ENCODE results near the gene C5orf63.
"Not testable (repeated sequence)": the region's sequence is repeated elsewhere in the genome, so short reads cannot be mapped to it uniquely, and the experiment has no call there.

C5orf63 gene

DNA sequence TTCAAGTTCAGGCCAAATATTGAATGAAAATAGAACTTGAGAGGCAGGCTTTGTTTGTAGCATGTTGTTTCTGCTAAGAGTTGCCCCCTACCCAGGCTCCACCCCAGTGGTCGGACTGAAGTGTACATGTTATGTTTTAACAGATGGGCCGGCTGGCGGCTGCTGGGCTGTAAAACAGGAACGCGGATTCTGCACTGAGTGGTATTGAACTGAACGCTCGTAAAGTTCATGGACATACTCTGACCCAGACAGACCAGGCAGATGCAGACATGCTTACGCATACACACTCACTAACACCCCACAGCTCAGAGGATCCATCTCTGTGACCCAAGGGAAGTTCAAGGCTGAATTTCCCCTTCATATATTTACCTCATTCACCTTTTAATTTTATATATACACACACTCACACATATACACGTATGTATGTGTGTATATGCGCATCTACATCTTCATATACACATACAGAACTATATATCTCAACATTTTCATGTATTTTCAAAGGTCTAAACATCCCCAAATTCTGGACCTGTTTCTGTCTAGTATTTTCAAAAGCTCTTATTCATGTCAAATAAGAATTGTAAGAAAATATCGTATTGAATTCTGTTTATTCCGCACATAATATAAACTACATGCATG lies 44.4 kb downstream of the C5orf63 start:
- no peaks in the 10 kb centered on the region for H3K36me3 ChIP-seq (ENCODE audit: control insufficient read depth, insufficient read depth, low read length)
- H3K9me3 ChIP-seq (ENCODE audit: control insufficient read depth, insufficient read depth, low read length), result no peaks in the 10 kb centered on the region
- peak overlapping the region; percentile 90 for H3K4me3 ChIP-seq (ENCODE audit: low read depth, low read length)
- peaks cover 21% of the 10 kb centered on the region for H3K4me1 ChIP-seq (ENCODE audit: control insufficient read depth, insufficient read depth, low read length)
- peaks cover 15% of the 10 kb centered on the region for H3K27me3 ChIP-seq (ENCODE audit: control insufficient read depth, insufficient read depth, low read length)
- no peak overlapping the region for H3K9ac ChIP-seq (ENCODE audit: low read depth, low read length)

DNA sequence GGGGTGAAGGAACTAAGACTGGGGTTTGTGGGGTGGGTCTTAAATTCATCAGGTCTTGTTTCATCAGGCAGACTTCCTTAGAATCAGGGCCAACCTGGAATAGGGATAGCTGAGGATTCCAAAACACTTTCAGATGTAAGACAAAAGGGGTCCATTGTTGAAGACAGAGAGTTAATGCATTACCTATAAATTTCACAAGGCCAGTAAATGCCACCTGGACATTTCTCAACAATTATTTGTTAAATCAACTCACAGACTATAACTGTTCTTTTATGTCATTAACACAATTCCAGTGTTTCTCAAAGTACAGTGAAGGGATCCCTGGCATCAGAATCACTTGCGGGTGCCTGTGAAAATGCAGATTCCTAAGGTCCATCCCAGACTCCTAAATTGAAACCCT lies 45.8 kb downstream of the C5orf63 start:
- Histone ChIP-seq H3K9me3 (ENCODE audit: control insufficient read depth, insufficient read depth, low read length) (no peaks in the 10 kb centered on the region), H3K27me3 (ENCODE audit: control insufficient read depth, insufficient read depth, low read length) (peaks cover 12% of the 10 kb centered on the region), H3K4me1 (ENCODE audit: control insufficient read depth, insufficient read depth, low read length) (peaks cover 21% of the 10 kb centered on the region), H3K4me3 (ENCODE audit: low read depth, low read length) (no peak overlapping the region), H3K9ac (ENCODE audit: low read depth, low read length) (no peak overlapping the region), H3K36me3 (ENCODE audit: control insufficient read depth, insufficient read depth, low read length) (no peaks in the 10 kb centered on the region)

DNA sequence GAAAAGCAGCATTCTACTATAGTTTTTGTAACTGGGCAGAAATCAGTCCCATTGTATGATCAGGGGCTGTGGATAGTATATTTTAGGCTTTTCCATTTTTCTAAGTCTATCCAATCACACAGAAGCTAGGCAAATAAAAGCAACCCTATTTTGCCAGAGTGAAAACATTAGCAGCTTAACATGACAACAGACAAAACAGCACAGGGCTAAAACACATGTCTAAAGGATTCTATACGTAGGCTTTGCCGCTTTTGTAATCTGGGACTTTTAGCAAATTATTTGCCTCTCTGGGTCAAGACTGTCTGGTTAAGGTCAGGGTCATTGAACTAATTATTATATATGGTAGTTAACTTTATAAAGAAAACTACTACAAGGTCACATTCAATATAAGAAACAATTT lies 47.1 kb downstream of the C5orf63 start:
- Histone ChIP-seq H3K27me3 (ENCODE audit: control insufficient read depth, insufficient read depth, low read length) (peaks cover under 1% of the 10 kb centered on the region), H3K9me3 (ENCODE audit: control insufficient read depth, insufficient read depth, low read length) (no peaks in the 10 kb centered on the region), H3K9ac (ENCODE audit: low read depth, low read length) (no peak overlapping the region), H3K4me1 (ENCODE audit: control insufficient read depth, insufficient read depth, low read length) (peaks cover 17% of the 10 kb centered on the region), H3K36me3 (ENCODE audit: control insufficient read depth, insufficient read depth, low read length) (no peaks in the 10 kb centered on the region), H3K4me3 (ENCODE audit: low read depth, low read length) (no peak overlapping the region)

DNA sequence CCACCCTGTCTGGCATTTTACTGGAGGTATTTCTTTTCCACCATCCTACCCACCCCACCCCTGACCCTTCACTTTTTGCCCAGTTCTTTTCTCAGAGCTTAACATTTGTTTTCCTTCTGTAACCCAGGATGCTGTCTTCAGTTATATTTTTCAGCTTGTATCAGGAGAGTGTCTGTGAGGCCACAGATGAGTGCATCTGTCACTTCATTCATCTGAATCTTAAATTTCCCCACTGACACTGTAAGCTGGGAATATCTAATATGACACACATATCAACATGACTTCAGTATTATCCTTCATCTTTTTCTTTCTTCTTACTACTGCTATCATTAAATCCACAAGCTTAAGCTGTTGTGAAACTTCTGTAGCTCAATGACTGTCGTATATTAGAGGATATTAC lies 47.8 kb downstream of the C5orf63 start:
- Histone ChIP-seq H3K9ac (ENCODE audit: low read depth, low read length) (no peak overlapping the region), H3K4me1 (ENCODE audit: control insufficient read depth, insufficient read depth, low read length) (peaks cover 17% of the 10 kb centered on the region), H3K9me3 (ENCODE audit: control insufficient read depth, insufficient read depth, low read length) (no peaks in the 10 kb centered on the region), H3K36me3 (ENCODE audit: control insufficient read depth, insufficient read depth, low read length) (no peaks in the 10 kb centered on the region), H3K27me3 (ENCODE audit: control insufficient read depth, insufficient read depth, low read length) (no peaks in the 10 kb centered on the region), H3K4me3 (ENCODE audit: low read depth, low read length) (no peak overlapping the region)

DNA sequence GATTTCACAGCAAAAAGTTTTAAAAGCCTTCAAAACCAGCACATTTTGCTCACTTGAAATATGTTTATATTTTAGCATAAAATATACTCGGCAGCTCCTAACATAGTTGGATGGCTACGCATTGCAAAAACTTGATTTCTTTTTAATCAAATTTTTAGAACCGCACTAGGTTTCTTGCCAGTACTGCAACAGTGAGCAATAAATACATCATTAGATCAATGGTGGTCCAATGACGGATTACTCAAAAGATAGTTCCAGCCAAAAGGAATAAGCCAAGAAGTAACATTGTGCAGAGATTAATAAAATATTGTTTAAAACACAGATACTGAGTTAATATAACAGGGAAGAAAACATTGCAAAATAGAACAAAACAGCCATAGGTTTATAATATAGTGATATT lies 48.5 kb downstream of the C5orf63 start:
- Histone ChIP-seq H3K27me3 (ENCODE audit: control insufficient read depth, insufficient read depth, low read length) (no peaks in the 10 kb centered on the region), H3K9me3 (ENCODE audit: control insufficient read depth, insufficient read depth, low read length) (no peaks in the 10 kb centered on the region), H3K36me3 (ENCODE audit: control insufficient read depth, insufficient read depth, low read length) (no peaks in the 10 kb centered on the region), H3K4me1 (ENCODE audit: control insufficient read depth, insufficient read depth, low read length) (peaks cover 17% of the 10 kb centered on the region), H3K4me3 (ENCODE audit: low read depth, low read length) (no peak overlapping the region), H3K9ac (ENCODE audit: low read depth, low read length) (no peak overlapping the region)

DNA sequence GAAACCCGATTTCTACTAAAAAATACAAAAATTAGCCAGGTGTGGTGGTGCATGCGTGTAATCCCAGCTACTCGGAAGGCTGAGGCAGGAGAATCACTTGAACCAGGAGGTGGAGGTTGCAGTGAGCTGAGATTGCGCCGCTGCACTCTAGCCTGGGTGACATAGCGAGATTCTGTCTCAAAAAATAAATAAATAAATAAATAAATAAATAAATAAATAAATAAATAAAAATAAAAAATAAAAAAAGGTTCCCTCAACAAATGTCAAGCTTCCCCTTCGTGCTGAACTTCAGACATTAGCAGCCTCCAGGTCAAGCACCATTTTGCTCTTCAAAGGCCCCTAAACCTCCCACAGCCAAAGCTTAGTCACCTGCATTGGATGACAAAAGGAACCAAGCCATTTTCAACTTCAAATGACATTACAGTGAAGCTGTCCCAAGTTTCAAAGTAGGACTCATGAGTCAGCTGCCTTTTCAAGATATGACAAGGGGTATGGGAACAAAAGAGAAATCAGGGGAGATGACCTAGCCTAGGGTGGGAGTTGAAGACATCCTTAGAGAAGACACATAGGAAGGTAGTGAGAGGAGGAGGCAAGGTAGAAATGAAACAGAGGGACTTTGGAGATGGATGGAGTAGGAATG lies 49.6 kb downstream of the C5orf63 start:
- H3K9ac ChIP-seq (ENCODE audit: low read depth, low read length); H3K4me3 ChIP-seq (ENCODE audit: low read depth, low read length); H3K27me3 ChIP-seq (ENCODE audit: control insufficient read depth, insufficient read depth, low read length); H3K36me3 ChIP-seq (ENCODE audit: control insufficient read depth, insufficient read depth, low read length); H3K9me3 ChIP-seq (ENCODE audit: control insufficient read depth, insufficient read depth, low read length): not testable (repeated sequence)
- H3K4me1 ChIP-seq (ENCODE audit: control insufficient read depth, insufficient read depth, low read length), result peaks cover 12% of the 10 kb centered on the region

DNA sequence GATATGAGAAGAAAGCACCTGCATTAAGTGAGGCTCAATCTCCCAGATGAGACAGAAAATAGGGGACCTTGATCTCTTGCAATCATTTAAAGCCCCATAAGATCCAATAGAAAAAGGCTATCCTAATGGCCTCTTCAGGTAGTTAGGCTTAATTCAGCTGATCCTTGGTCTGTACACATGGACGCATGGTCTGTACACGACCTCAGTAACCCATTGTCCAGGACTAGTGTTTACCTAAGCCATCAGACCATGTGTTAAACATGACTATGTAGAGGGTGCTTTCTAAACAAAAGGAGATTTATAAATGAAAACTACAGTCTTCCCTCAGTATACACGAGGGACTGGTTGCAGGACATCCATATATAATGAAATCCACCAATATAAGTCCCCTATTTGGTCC lies 50.5 kb downstream of the C5orf63 start:
- peaks cover 12% of the 10 kb centered on the region for H3K4me1 ChIP-seq (ENCODE audit: control insufficient read depth, insufficient read depth, low read length)
- no peak overlapping the region for H3K4me3 ChIP-seq (ENCODE audit: low read depth, low read length)
- no peaks in the 10 kb centered on the region for H3K36me3 ChIP-seq (ENCODE audit: control insufficient read depth, insufficient read depth, low read length)
- no peaks in the 10 kb centered on the region for H3K9me3 ChIP-seq (ENCODE audit: control insufficient read depth, insufficient read depth, low read length)
- no peak overlapping the region for H3K9ac ChIP-seq (ENCODE audit: low read depth, low read length)
- no peaks in the 10 kb centered on the region for H3K27me3 ChIP-seq (ENCODE audit: control insufficient read depth, insufficient read depth, low read length)

DNA sequence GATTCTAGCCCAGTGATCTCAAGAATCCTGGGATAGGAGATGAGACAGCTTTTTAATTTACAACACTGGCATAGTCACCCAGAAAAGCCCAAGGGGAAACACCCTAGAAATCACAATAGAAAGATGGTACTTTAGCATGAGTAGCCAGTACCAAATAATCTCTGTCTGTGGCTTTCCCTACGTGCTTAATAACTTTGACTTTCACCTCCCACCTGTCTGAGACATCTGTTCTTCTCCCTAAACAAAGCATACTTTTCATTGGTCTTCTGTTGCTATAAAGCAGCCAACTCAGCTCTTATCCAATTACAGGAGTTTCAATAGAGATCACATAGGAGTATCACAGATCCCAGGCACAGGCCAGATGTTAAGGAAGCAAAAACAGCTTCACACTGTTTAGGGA lies 53.4 kb downstream of the C5orf63 start:
- Histone ChIP-seq H3K27me3 (ENCODE audit: control insufficient read depth, insufficient read depth, low read length) (no peaks in the 10 kb centered on the region), H3K4me1 (ENCODE audit: control insufficient read depth, insufficient read depth, low read length) (no peaks in the 10 kb centered on the region), H3K36me3 (ENCODE audit: control insufficient read depth, insufficient read depth, low read length) (no peaks in the 10 kb centered on the region), H3K4me3 (ENCODE audit: low read depth, low read length) (no peak overlapping the region), H3K9me3 (ENCODE audit: control insufficient read depth, insufficient read depth, low read length) (no peaks in the 10 kb centered on the region), H3K9ac (ENCODE audit: low read depth, low read length) (no peak overlapping the region)

DNA sequence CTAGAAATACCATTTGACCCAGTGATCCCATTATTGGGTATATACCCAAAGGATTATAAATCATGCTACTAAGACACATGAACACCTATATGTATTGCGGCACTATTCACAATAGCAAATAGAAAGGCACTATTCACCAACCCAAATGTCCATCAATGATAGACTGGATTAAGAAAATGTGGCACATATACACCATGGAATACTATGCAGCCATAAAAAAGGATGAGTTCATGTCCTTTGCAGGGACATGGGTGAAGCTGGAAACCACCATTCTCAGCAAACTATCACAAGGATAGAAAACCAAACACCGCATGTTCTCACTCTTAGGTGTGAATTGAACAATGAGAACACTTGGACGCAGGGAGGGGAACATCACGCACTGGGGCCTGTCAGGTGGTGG lies 56.6 kb downstream of the C5orf63 start:
- H3K9me3 ChIP-seq (ENCODE audit: control insufficient read depth, insufficient read depth, low read length); H3K27me3 ChIP-seq (ENCODE audit: control insufficient read depth, insufficient read depth, low read length); H3K9ac ChIP-seq (ENCODE audit: low read depth, low read length); H3K36me3 ChIP-seq (ENCODE audit: control insufficient read depth, insufficient read depth, low read length); H3K4me1 ChIP-seq (ENCODE audit: control insufficient read depth, insufficient read depth, low read length); H3K4me3 ChIP-seq (ENCODE audit: low read depth, low read length): not testable (repeated sequence)

DNA sequence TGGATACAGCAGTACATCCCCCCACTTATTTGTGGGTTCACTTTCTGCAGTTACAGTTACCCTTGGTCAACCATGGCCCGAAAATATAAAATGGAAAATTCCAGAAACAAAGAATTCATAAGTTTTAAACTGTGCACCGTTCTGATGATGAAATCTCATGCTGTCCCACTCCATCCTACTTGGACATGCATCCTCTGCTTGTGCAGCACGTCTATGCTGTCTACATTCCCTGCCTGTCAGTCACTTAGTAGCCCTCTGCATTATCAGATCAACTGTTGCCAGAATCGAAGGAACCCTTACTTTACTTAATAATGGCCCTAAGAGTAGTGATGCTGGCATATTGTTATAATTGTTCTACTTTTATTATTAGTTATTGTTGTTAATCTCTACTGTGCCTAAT lies 57.6 kb downstream of the C5orf63 start:
- Histone ChIP-seq H3K4me1 (ENCODE audit: control insufficient read depth, insufficient read depth, low read length) (no peaks in the 10 kb centered on the region), H3K36me3 (ENCODE audit: control insufficient read depth, insufficient read depth, low read length) (no peaks in the 10 kb centered on the region), H3K9me3 (ENCODE audit: control insufficient read depth, insufficient read depth, low read length) (no peaks in the 10 kb centered on the region), H3K27me3 (ENCODE audit: control insufficient read depth, insufficient read depth, low read length) (no peaks in the 10 kb centered on the region), H3K9ac (ENCODE audit: low read depth, low read length) (no peak overlapping the region), H3K4me3 (ENCODE audit: low read depth, low read length) (no peak overlapping the region)

DNA sequence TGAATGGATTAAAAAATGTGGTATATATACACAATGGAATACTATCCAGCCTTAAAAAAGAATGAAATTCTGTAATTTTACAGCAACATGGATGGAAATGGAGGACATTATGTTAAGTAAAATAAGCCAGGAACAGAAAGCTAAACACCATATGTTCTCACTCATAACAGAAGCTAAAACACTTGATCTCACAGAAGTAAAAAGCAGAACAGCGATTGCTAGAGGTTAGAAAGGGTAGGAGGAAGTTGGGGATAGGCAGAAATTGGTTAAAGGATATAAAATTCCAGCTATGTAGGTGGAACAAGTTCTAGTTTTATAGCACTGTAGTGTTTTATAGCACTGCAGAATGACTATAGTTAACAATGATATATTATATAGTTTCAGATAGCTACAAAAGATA lies 58.7 kb downstream of the C5orf63 start:
- Histone ChIP-seq H3K9me3 (ENCODE audit: control insufficient read depth, insufficient read depth, low read length) (no peaks in the 10 kb centered on the region), H3K4me1 (ENCODE audit: control insufficient read depth, insufficient read depth, low read length) (no peaks in the 10 kb centered on the region), H3K36me3 (ENCODE audit: control insufficient read depth, insufficient read depth, low read length) (no peaks in the 10 kb centered on the region), H3K4me3 (ENCODE audit: low read depth, low read length) (no peak overlapping the region), H3K9ac (ENCODE audit: low read depth, low read length) (no peak overlapping the region), H3K27me3 (ENCODE audit: control insufficient read depth, insufficient read depth, low read length) (no peaks in the 10 kb centered on the region)

DNA sequence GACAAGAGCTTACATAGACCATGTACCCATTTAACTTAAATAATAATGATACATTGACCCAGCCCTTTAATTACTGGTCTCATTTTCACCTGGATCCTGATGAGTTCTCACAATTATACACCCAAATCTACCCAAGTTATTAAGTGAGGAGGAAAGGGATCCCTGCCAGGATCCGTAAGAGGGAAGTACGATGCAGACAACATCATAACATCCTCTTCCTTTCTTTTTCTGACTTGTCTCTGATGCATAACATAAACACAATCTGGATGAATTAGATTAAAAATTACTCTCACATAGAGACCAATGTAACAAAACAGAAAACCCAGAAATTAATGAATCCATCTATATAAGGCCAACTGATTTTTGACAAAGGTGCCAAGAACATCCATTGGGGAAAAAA lies 59.9 kb downstream of the C5orf63 start:
- H3K4me3 ChIP-seq (ENCODE audit: low read depth, low read length), result no peak overlapping the region
- no peak overlapping the region for H3K9ac ChIP-seq (ENCODE audit: low read depth, low read length)
- no peaks in the 10 kb centered on the region for H3K36me3 ChIP-seq (ENCODE audit: control insufficient read depth, insufficient read depth, low read length)
- no peaks in the 10 kb centered on the region for H3K27me3 ChIP-seq (ENCODE audit: control insufficient read depth, insufficient read depth, low read length)
- no peaks in the 10 kb centered on the region for H3K4me1 ChIP-seq (ENCODE audit: control insufficient read depth, insufficient read depth, low read length)
- H3K9me3 ChIP-seq (ENCODE audit: control insufficient read depth, insufficient read depth, low read length), result no peaks in the 10 kb centered on the region
